Muscle of back (tissue), 13 donors: ENCODE data around the gene FAM117B. TPM values are rescaled to one million over a fixed set of nuclear protein-coding genes. Genes with fewer than 3 reads are reported as not detected.

ENCODE experiments used
- DNase-seq, 3 donors: peaks; one replicate each; pipeline versions ENCODE4 v3.0.0 to v3.0.0-alpha.2; 2013
- long read RNA-seq, 9 donors: transcript quantifications; one replicate each; lab custom pipeline, GENCODE V29; 2026
- polyA plus RNA-seq, 10 donors: library from polyadenylated mRNA; unstranded; fragments of 120-200 nt; gene quantifications; one replicate each; pipeline ENCODE4 v1.2.1, GENCODE V29; 2013; ENCODE audit not compliant: insufficient read length in 10 of 10

The FAM117B gene
- 1 to 10 TPM; 2.6 to 5.6 (median 3.8) TPM for polyA plus RNA-seq
- long read RNA-seq, donor 1 = 0 reads
- long read RNA-seq, donor 2 = 0 reads
- long read RNA-seq, donor 3 = 0 reads
- long read RNA-seq, donor 4 = 0 reads
- long read RNA-seq, donor 5 = 0 reads
- long read RNA-seq, donor 6 = 0 reads
- long read RNA-seq, donor 7, partial matches to known transcripts = 5 of 5 reads
- long read RNA-seq, donor 7, other reads (novel, unspliced or antisense) = 0 of 5 reads
- long read RNA-seq, donor 8 = 0 reads
- long read RNA-seq, donor 9 = 0 reads

GRCh38 chr2:202634556-202635427 lies at the start of gene FAM117B:
FAM117B (plus strand) TSS chr2:202634969; CDS start chr2:202635188, 219 bp downstream.
- peak; percentile 96 to 98 (median 96) for DNase-seq

- peak; percentile 57 to 84 (median 66) for DNase-seq
These were observed 45.9 kb upstream of the FAM117B start for GRCh38 chr2:202588647-202589581.

GRCh38 chr2:202589582-202589949 lies 45.2 kb upstream of the FAM117B start:
- no peak for DNase-seq

GRCh38 chr2:202592566-202592965 lies 42.2 kb upstream of the FAM117B start:
- DNase-seq = peak in 2 of 3 donors; percentile 19 to 40

- DNase-seq = no peak
These were observed 35.7 kb upstream of the FAM117B start for GRCh38 chr2:202599105-202599504.

GRCh38 chr2:202599911-202600310 lies 34.9 kb upstream of the FAM117B start:
- no peak for DNase-seq

- no peak for DNase-seq
These were observed 30.1 kb upstream of the FAM117B start for GRCh38 chr2:202604699-202605098.

- no peak for DNase-seq
These were observed 29.6 kb upstream of the FAM117B start for GRCh38 chr2:202605174-202605573.

- DNase-seq = no peak
These were observed 26.5 kb upstream of the FAM117B start for GRCh38 chr2:202608142-202608852.

GRCh38 chr2:202609381-202610145 lies 25.2 kb upstream of the FAM117B start:
- no peak for DNase-seq

- DNase-seq = no peak
These were observed 24.4 kb upstream of the FAM117B start for GRCh38 chr2:202610380-202610779.

GRCh38 chr2:202612145-202612544 lies 22.6 kb upstream of the FAM117B start:
- DNase-seq = no peak

GRCh38 chr2:202613479-202613878 lies 21.3 kb upstream of the FAM117B start:
- DNase-seq = no peak

- DNase-seq = no peak
These were observed 10.6 kb upstream of the FAM117B start for GRCh38 chr2:202624133-202624532.

- no peak for DNase-seq
These were observed 7.7 kb upstream of the FAM117B start for GRCh38 chr2:202627042-202627441.

GRCh38 chr2:202628646-202629198 lies 6.0 kb upstream of the FAM117B start:
- DNase-seq = no peak

GRCh38 chr2:202632682-202633290 lies 2.0 kb upstream of the FAM117B start:
- peak in 2 of 3 donors; percentile 53 to 68 for DNase-seq

GRCh38 chr2:202633470-202633869 lies 1.3 kb upstream of the FAM117B start:
- no peak for DNase-seq

- DNase-seq = peak; percentile 53 to 85 (median 70)
These were observed 851 bp downstream of the FAM117B start for GRCh38 chr2:202635428-202636212.
